B cell (primary cell): ENCODE measurements around the gene SCUBE1. TPM values are rescaled to one million over a fixed set of nuclear protein-coding genes. Genes with fewer than 3 reads are reported as not detected.

Source experiments
- ATAC-seq: fragments of 200-7000 bp; cut with Tn5 transposase; one replicate; pipeline ENCODE4 v1.10.0; 2021; ENCODE audit warnings: low read depth, mild to moderate bottlenecking, moderate number of reproducible peaks, moderate library complexity
- CTCF ChIA-PET: fragments of 350-600 bp; sonication (Branson Sonifier 250); formaldehyde crosslinking; loops from one replicate; lab custom pipeline; 2021; ENCODE audit warnings: antibody characterized with exemption, inconsistent platforms; lab: Charles Lee
- POLR2A ChIA-PET: fragments of 350-600 bp; sonication (Branson Sonifier 250); formaldehyde crosslinking; loops from one replicate; lab custom pipeline; 2021; ENCODE audit warnings: antibody characterized with exemption; lab: Charles Lee
- DNase-seq: peaks from one replicate; pipeline ENCODE4 v3.0.0; 2013
- H2AFZ ChIP-seq: 2 replicates; pipeline ENCODE4 v1.6.1; 2012; ENCODE audit warnings: mild to moderate bottlenecking, low read depth, low read length; ENCODE audit not compliant: insufficient read depth, poor library complexity, severe bottlenecking
- H3K27ac ChIP-seq, 2 donors: 1 replicate in 1 of 2; 2 replicates in 1 of 2; pipeline ENCODE4 v1.5.1; 2012 to 2013; ENCODE audit warnings: low read length in 2 of 2, mild to moderate bottlenecking in 2 of 2, moderate library complexity in 1 of 2
- H3K27me3 ChIP-seq, 4 experiments: fragments of 200-600 bp in 1 of 4; sonication (generic) in 1 of 4; replicated peaks in 1 of 4; 1 replicate in 2 of 4; 2 replicates in 2 of 4; pipeline versions ENCODE4 v1.6.1 to v1.7.0; 2013 to 2016; ENCODE audit warnings: low read length in 3 of 4, mild to moderate bottlenecking in 2 of 4, mixed read lengths in 1 of 4, moderate library complexity in 1 of 4; ENCODE audit not compliant: insufficient read depth in 4 of 4, control insufficient read depth in 3 of 4; ENCODE audit errors: control extremely low read depth in 1 of 4
- H3K36me3 ChIP-seq, 2 experiments: replicated peaks in 1 of 2; 1 replicate in 1 of 2; 2 replicates in 1 of 2; pipeline versions ENCODE4 v1.6.1 to v1.7.1; 2013; ENCODE audit warnings: low read length in 1 of 2; ENCODE audit not compliant: insufficient read depth in 2 of 2, control insufficient read depth in 1 of 2; ENCODE audit errors: control extremely low read depth in 1 of 2, extremely low read depth in 1 of 2
- H3K4me1 ChIP-seq, 2 donors: fragments of 200-600 bp in 1 of 2; sonication (generic) in 1 of 2; 1 replicate in 1 of 2; 2 replicates in 1 of 2; pipeline versions ENCODE4 v1.5.1 to v1.6.1; 2013 to 2017; ENCODE audit warnings: low read length in 2 of 2; ENCODE audit not compliant: control insufficient read depth in 2 of 2, insufficient read depth in 2 of 2
- H3K4me2 ChIP-seq: replicated peaks from 2 replicates; pipeline ENCODE3; 2012; ENCODE audit warnings: mild to moderate bottlenecking, low read depth, low read length; ENCODE audit not compliant: poor library complexity, severe bottlenecking
- H3K4me3 ChIP-seq, 5 experiments: fragments of 200-600 bp in 1 of 5; sonication (generic) in 1 of 5; 1 replicate in 3 of 5; 2 replicates in 2 of 5; pipeline versions ENCODE4 v1.5.1 to v1.7.0; 2011 to 2016; ENCODE audit warnings: low read length in 4 of 5, mild to moderate bottlenecking in 4 of 5, low read depth in 2 of 5, control low read depth in 1 of 5, moderate library complexity in 1 of 5; ENCODE audit not compliant: insufficient read depth in 1 of 5; ENCODE audit errors: control extremely low read depth in 1 of 5, extremely low read depth in 1 of 5
- H3K79me2 ChIP-seq: fragments of 200-600 bp; sonication (generic); one replicate; pipeline ENCODE4 v1.6.0; 2016; ENCODE audit warnings: low read length; ENCODE audit not compliant: control insufficient read depth, insufficient read depth
- H3K9ac ChIP-seq: fragments of 200-600 bp; sonication (generic); 2 replicates; pipeline ENCODE4 v1.6.1; 2017; ENCODE audit warnings: mild to moderate bottlenecking, low read length, moderate library complexity
- H3K9me3 ChIP-seq, 3 donors: one replicate each; pipeline versions ENCODE4 v1.6.1 to v1.7.1; 2013; ENCODE audit warnings: low read length in 2 of 3; ENCODE audit not compliant: control insufficient read depth in 2 of 3, insufficient read depth in 1 of 3; ENCODE audit errors: control extremely low read depth in 1 of 3
- H4K20me1 ChIP-seq: 2 replicates; pipeline ENCODE4 v1.6.0; 2012; ENCODE audit warnings: mild to moderate bottlenecking, low read length; ENCODE audit not compliant: insufficient read depth, control insufficient read depth, poor library complexity, severe bottlenecking
- H3K27ac Mint-ChIP-seq: one replicate; pipeline ENCODE4 v1.8.0; 2021; ENCODE audit warnings: mixed read lengths
- H3K27me3 Mint-ChIP-seq: one replicate; pipeline ENCODE4 v1.8.0; 2021; ENCODE audit warnings: mixed read lengths
- H3K4me1 Mint-ChIP-seq: one replicate; pipeline ENCODE4 v1.8.0; 2021; ENCODE audit warnings: mixed read lengths
- H3K4me3 Mint-ChIP-seq: one replicate; pipeline ENCODE4 v1.8.0; 2021; ENCODE audit warnings: mixed read lengths
- H3K9me3 Mint-ChIP-seq: one replicate; pipeline ENCODE4 v1.8.0; 2022; ENCODE audit warnings: mixed read lengths; ENCODE audit not compliant: insufficient read depth
- CTCF ChIP-seq: fragments of 200-600 bp; IDR thresholded peaks from one replicate; pipeline ENCODE4 v1.8.0; 2022; ENCODE audit warnings: antibody characterized with exemption, mild to moderate bottlenecking
- EZH2 ChIP-seq: IDR thresholded peaks from 2 replicates; pipeline ENCODE4 v1.6.1; 2012; ENCODE audit warnings: borderline replicate concordance, low read depth, mild to moderate bottlenecking, moderate library complexity, low read length; ENCODE audit not compliant: insufficient read depth, poor library complexity, severe bottlenecking
- WGBS: methylation state at CpG from one replicate; pipeline ENCODE4 v1.1.5; 2013; ENCODE audit warnings: missing lambda C conversion rate; ENCODE audit not compliant: insufficient coverage; 5-methylcytosine and 5-hydroxymethylcytosine counted together
- intact Hi-C: fragments of 100-400 bp; cut with micrococcal nuclease; formaldehyde crosslinking; loops from one replicate; pipeline ENCODE4 v1.10.0; 2022
- polyA plus RNA-seq: library from polyadenylated mRNA; depleted of rRNA; stranded (reverse); fragments of >200 nt; gene quantifications from 2 replicates; pipeline ENCODE4 v1.2.3, GENCODE V29; 2012
- total RNA-seq, 2 donors: library from RNA; stranded (reverse); fragments of 120-200 nt in 1 of 2; gene quantifications; 1 replicate in 1 of 2; 2 replicates in 1 of 2; pipeline versions ENCODE4 v1.2.3 to v1.2.4, GENCODE V29; 2013 to 2022

SCUBE1 gene
- total and polyA plus RNA-seq, 2 donors (not counting 1 experiment from before 2014, with no cell fraction given) = not detected

GRCh38 chr22:43232445-43232844 lies 110.7 kb downstream of the SCUBE1 start:
- ChIA-PET CTCF (interaction anchor here (0.8 to 4.4 kb wide), 8 partner anchors 8 to 155 kb away, joined by 3 to 71 read pairs (median 4); no protein-coding TSS in a partner anchor), POLR2A (no interaction called here)
- H2AFZ ChIP-seq = no peak overlapping the region
- no peak overlapping the region for H3K4me3 ChIP-seq
- H3K36me3 ChIP-seq = no peaks in the 10 kb centered on the region
- H3K4me2 ChIP-seq = no peak overlapping the region
- DNase-seq (no peak), ATAC-seq (no peak)
- H3K79me2 ChIP-seq = no peaks in the 10 kb centered on the region
- H3K27me3 Mint-ChIP-seq = peaks cover 9% of the 10 kb centered on the region
- WGBS = 98% methylated on average over 6 of the region's 8 CpGs
- H3K9ac ChIP-seq = no peak overlapping the region
- H3K9me3 Mint-ChIP-seq = no peaks in the 10 kb centered on the region
- peaks cover 4% of the 10 kb centered on the region for H3K4me1 Mint-ChIP-seq
- intact Hi-C loops = no loop called here
- H3K4me3 Mint-ChIP-seq = no peak overlapping the region
- H4K20me1 ChIP-seq = no peaks in the 10 kb centered on the region
- H3K27me3 ChIP-seq = peaks cover 0 to 15% (median 0%) of the 10 kb centered on the region in 4 experiments
- H3K9me3 ChIP-seq = no peaks in the 10 kb centered on the region
- TF ChIP-seq CTCF = no peak
- TF ChIP-seq EZH2 = no peak
- H3K27ac ChIP-seq = no peak overlapping the region
- H3K27ac Mint-ChIP-seq = no peak overlapping the region
- peaks cover 4 to 7% of the 10 kb centered on the region in 2 donors for H3K4me1 ChIP-seq

GRCh38 chr22:43231724-43232034 lies 111.5 kb downstream of the SCUBE1 start:
- intact Hi-C loops = no loop called here
- ATAC-seq (no peak), DNase-seq (no peak)
- Histone ChIP-seq H3K9me3 (no peaks in the 10 kb centered on the region), H3K4me1 (peaks cover 4 to 7% of the 10 kb centered on the region in 2 donors), H3K4me3 (no peak overlapping the region), H4K20me1 (no peaks in the 10 kb centered on the region), H3K79me2 (no peaks in the 10 kb centered on the region), H3K36me3 (no peaks in the 10 kb centered on the region), H3K27me3 (peaks cover 0 to 15% (median 0%) of the 10 kb centered on the region in 4 experiments), H3K9ac (no peak overlapping the region), H2AFZ (no peak overlapping the region), H3K27ac (no peak overlapping the region), H3K4me2 (no peak overlapping the region)
- CTCF ChIA-PET = interaction anchor here (0.7 to 4.4 kb wide), 12 partner anchors 9 to 1394 kb away, joined by 3 to 71 read pairs (median 4); no protein-coding TSS in a partner anchor
- Mint-ChIP-seq H3K4me3 (no peak overlapping the region), H3K4me1 (peaks cover 4% of the 10 kb centered on the region), H3K27ac (no peak overlapping the region), H3K9me3 (no peaks in the 10 kb centered on the region), H3K27me3 (peaks cover 8% of the 10 kb centered on the region)
- no peak for TF ChIP-seq CTCF
- no peak for TF ChIP-seq EZH2
- POLR2A ChIA-PET = no interaction called here
- WGBS = 90% methylated on average over 15 of the region's 15 CpGs
